ENCODE data around the gene ARSJ.

GRCh38 chr4:113882668-113883067 lies 96.8 kb downstream of the ARSJ start:
- TF ChIP-seq CTCF (IDR thresholded peaks at IDR 0.05; ENCODE audit: low read length) = no peak
- TF ChIP-seq EZH2 (IDR thresholded peaks at IDR 0.05; ENCODE audit: borderline replicate concordance, low read length) = no peak
